SK-N-MC (cell line): Measurements from ENCODE around the gene DCTN3.

Source experiments
- EZH2 ChIP-seq: fragments of 200-600 bp; sonication (generic); IDR thresholded peaks from one replicate; pipeline ENCODE4 v1.6.1; 2017; ENCODE audit warnings: antibody characterized with exemption
- FOXP2 ChIP-seq: optimal IDR thresholded peaks from 2 replicates; pipeline ENCODE3; 2011; ENCODE audit warnings: mild to moderate bottlenecking, moderate library complexity; ENCODE audit not compliant: insufficient read depth; ENCODE audit errors: extremely low read length, control extremely low read depth
- POLR2AphosphoS5 ChIP-seq: IDR thresholded peaks from 2 replicates; pipeline ENCODE4 v1.6.1; 2012; ENCODE audit warnings: mild to moderate bottlenecking, low read depth, low read length, borderline replicate concordance

- TF ChIP-seq EZH2 (no peak), POLR2AphosphoS5 (no peak), FOXP2 (no peak)
Observed at GRCh38 chr9:34572092-34572491, 48.2 kb downstream of the DCTN3 start.
